Keratinocyte (primary cell): ENCODE data around the gene NFYC. TPM values are rescaled to one million over a fixed set of nuclear protein-coding genes. Genes with fewer than 3 reads are reported as not detected.

Experiments
- DNase-seq: peaks from one replicate; pipeline ENCODE4 v3.0.0-alpha.2; 2011; ENCODE audit warnings: low read depth, missing footprints, low spot score
- FAIRE-seq: peaks from 2 replicates; lab custom pipeline; 2011; peaks lifted over from hg19 to GRCh38; lab: Jason Lieb, UNC
- H2AFZ ChIP-seq: 2 replicates; pipeline ENCODE4 v1.6.0; 2012; ENCODE audit warnings: low read length, control low read depth, inconsistent platforms; ENCODE audit not compliant: control insufficient read depth
- H3K27ac ChIP-seq: 2 replicates; pipeline ENCODE4 v1.5.1; 2011; ENCODE audit warnings: low read length; ENCODE audit not compliant: control insufficient read depth, insufficient read depth
- H3K27me3 ChIP-seq: 3 replicates; pipeline ENCODE4 v1.6.0; 2011; ENCODE audit warnings: low read length; ENCODE audit not compliant: control insufficient read depth, insufficient read depth; ENCODE audit errors: extremely low read depth
- H3K36me3 ChIP-seq, 2 experiments: 2 replicates in 1 of 2; 3 replicates in 1 of 2; pipeline ENCODE4 v1.5.1; 2011; ENCODE audit warnings: low read length in 2 of 2, mild to moderate bottlenecking in 1 of 2; ENCODE audit not compliant: control insufficient read depth in 2 of 2, insufficient read depth in 2 of 2; ENCODE audit errors: extremely low read depth in 1 of 2
- H3K4me1 ChIP-seq: 3 replicates; pipeline ENCODE4 v1.5.1; 2011; ENCODE audit warnings: low read length; ENCODE audit not compliant: control insufficient read depth, insufficient read depth; ENCODE audit errors: extremely low read depth
- H3K4me2 ChIP-seq: 3 replicates; pipeline ENCODE4 v1.6.0; 2011; ENCODE audit warnings: low read depth, low read length; ENCODE audit not compliant: control insufficient read depth, insufficient read depth; ENCODE audit errors: extremely low read depth
- H3K4me3 ChIP-seq, 3 experiments: fragments of 200-600 bp in 1 of 3; sonication (generic) in 1 of 3; 2 replicates in 2 of 3; 3 replicates in 1 of 3; pipeline ENCODE4 v1.5.1; 2011 to 2016; ENCODE audit warnings: low read length in 3 of 3, mild to moderate bottlenecking in 3 of 3, control low read depth in 2 of 3, inconsistent platforms in 1 of 3, low read depth in 1 of 3, mixed read lengths in 1 of 3, mixed run types in 1 of 3, moderate library complexity in 1 of 3; ENCODE audit not compliant: control insufficient read depth in 2 of 3, insufficient read depth in 2 of 3; ENCODE audit errors: extremely low read depth in 1 of 3
- H3K79me2 ChIP-seq: 2 replicates; pipeline ENCODE4 v1.6.0; 2012; ENCODE audit warnings: low read length; ENCODE audit not compliant: control insufficient read depth, insufficient read depth
- H3K9ac ChIP-seq: 3 replicates; pipeline ENCODE4 v1.6.0; 2011; ENCODE audit warnings: low read length; ENCODE audit not compliant: control insufficient read depth, insufficient read depth; ENCODE audit errors: extremely low read depth
- H3K9me1 ChIP-seq: 3 replicates; pipeline ENCODE4 v1.6.0; 2011; ENCODE audit warnings: low read length; ENCODE audit not compliant: control insufficient read depth, insufficient read depth; ENCODE audit errors: extremely low read depth
- H3K9me3 ChIP-seq: 2 replicates; pipeline ENCODE4 v1.5.1; 2012; ENCODE audit warnings: low read depth, low read length; ENCODE audit not compliant: control insufficient read depth
- H4K20me1 ChIP-seq: 3 replicates; pipeline ENCODE4 v1.6.0; 2011; ENCODE audit warnings: low read length; ENCODE audit not compliant: control insufficient read depth, insufficient read depth; ENCODE audit errors: extremely low read depth
- CTCF ChIP-seq, 3 experiments: IDR thresholded peaks in 1 of 3; conservative IDR thresholded peaks in 1 of 3; optimal IDR thresholded peaks in 1 of 3; 2 replicates in 2 of 3; 3 replicates in 1 of 3; pipeline versions ENCODE3 to v1.5.1; 2011; ENCODE audit warnings: low read length in 3 of 3, mild to moderate bottlenecking in 3 of 3, moderate library complexity in 2 of 3, control low read depth in 1 of 3, inconsistent platforms in 1 of 3; ENCODE audit not compliant: insufficient read depth in 2 of 3; ENCODE audit errors: extremely low read depth in 1 of 3
- EZH2 ChIP-seq: IDR thresholded peaks from one replicate; pipeline ENCODE4 v1.6.1; 2012; ENCODE audit warnings: inconsistent platforms, mild to moderate bottlenecking, low read length, moderate library complexity
- dilution Hi-C: fragments of 300-500 bp; cut with MboI; formaldehyde crosslinking; loops from one replicate; pipeline ENCODE4 v1.7.0; 2020; ENCODE audit warnings: low sequenced_read_pairs; ENCODE audit not compliant: extremely low pct_ligation_motif_present
- polyA plus RNA-seq, 5 experiments: library from polyadenylated mRNA; depleted of rRNA in 3 of 5; stranded (reverse) in 3 of 5; stranded (forward) in 1 of 5; unstranded in 1 of 5; fragments of >200 nt; gene quantifications; 1 replicate in 1 of 5; 2 replicates in 3 of 5; 3 replicates in 1 of 5; pipeline versions ENCODE4 v1.2.1 to v1.2.3, GENCODE V29; 2011 to 2012; ENCODE audit warnings: missing spikeins in 2 of 5, low read depth in 1 of 5, low replicate concordance in 1 of 5

NFYC gene
- polyA plus RNA-seq, 1 donor (not counting 4 experiments of a cell fraction or from before 2014, with no cell fraction given), result 32.4 TPM

- Histone ChIP-seq H3K9me1 (no peaks in the 10 kb centered on the region), H3K36me3 (peaks cover 23 to 28% of the 10 kb centered on the region in 2 experiments), H3K27ac (peak overlapping the region; percentile 11), H3K4me2 (no peak overlapping the region), H3K79me2 (no peaks in the 10 kb centered on the region), H3K4me3 (no peak overlapping the region), H2AFZ (no peak overlapping the region), H3K27me3 (no peaks in the 10 kb centered on the region), H4K20me1 (no peaks in the 10 kb centered on the region), H3K4me1 (peaks cover 9% of the 10 kb centered on the region), H3K9ac (no peak overlapping the region), H3K9me3 (no peaks in the 10 kb centered on the region)
- no peak for TF ChIP-seq CTCF (optimal IDR thresholded peaks at IDR 0.05 in 1 of 3, IDR thresholded peaks at IDR 0.05 in 1 of 3, conservative IDR thresholded peaks at IDR 0.05 in 1 of 3; ENCODE audit: extremely low read depth in 1 of 3, insufficient read depth in 2 of 3, low read length in 3 of 3)
- TF ChIP-seq EZH2, result no peak
- dilution Hi-C loops, result no loop called here
- no peak for DNase-seq
- no peak for FAIRE-seq
Measured at GRCh38 chr1:40750451-40750908, 59.0 kb downstream of the NFYC start.

GRCh38 chr1:40751802-40752201 lies 60.3 kb downstream of the NFYC start:
- Histone ChIP-seq H2AFZ (no peak overlapping the region), H3K9me3 (no peaks in the 10 kb centered on the region), H3K36me3 (peaks cover 26 to 31% of the 10 kb centered on the region in 2 experiments), H3K79me2 (no peaks in the 10 kb centered on the region), H3K27ac (peak overlapping the region; percentile 19), H4K20me1 (no peaks in the 10 kb centered on the region), H3K27me3 (no peaks in the 10 kb centered on the region), H3K9me1 (no peaks in the 10 kb centered on the region), H3K4me1 (peaks cover 9% of the 10 kb centered on the region), H3K4me3 (no peak overlapping the region), H3K4me2 (peak overlapping the region; percentile 20), H3K9ac (no peak overlapping the region)
- dilution Hi-C loops, result no loop called here
- TF ChIP-seq EZH2 (no peak), CTCF (optimal IDR thresholded peaks at IDR 0.05 in 1 of 3, IDR thresholded peaks at IDR 0.05 in 1 of 3, conservative IDR thresholded peaks at IDR 0.05 in 1 of 3; ENCODE audit: extremely low read depth in 1 of 3, insufficient read depth in 2 of 3, low read length in 3 of 3) (no peak)
- no peak for DNase-seq
- FAIRE-seq, result peak; percentile 73
